ENCODE measurements around the gene TRPM5.

The TRPM5 gene

DNA sequence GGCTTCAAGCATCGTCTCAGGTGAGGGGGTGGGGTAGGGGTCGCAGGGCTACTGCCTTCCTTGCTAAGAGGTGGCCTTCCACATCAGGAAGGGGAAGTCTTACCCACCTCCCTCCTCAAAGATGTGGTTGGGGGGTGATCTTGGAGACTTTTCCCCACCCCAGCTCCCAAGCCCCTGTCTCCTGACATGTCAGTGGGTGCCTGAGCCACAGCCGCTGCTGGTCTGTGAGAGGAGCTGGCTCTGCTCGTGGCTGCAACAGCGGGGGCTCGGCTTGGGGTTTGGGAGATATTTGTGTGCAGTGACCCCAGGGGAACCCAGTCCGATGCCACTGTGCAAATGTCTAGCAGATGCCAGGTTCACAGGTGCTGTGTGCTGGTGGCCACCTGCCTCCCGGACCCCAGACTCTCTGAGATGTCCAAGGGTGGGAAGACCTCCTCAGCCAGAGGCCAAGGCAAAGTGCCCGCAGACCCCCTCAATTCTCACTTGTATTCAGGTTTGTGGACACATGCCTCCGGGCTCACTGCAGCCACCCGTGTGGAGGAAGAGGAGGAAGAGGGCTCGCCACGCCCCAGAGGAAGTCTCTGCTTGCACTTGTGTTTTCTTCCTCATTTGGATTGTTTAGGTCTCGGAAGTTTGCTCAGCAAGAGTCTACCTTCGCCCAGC lies 2.4 kb upstream of the TRPM5 start:
- Histone ChIP-seq H3K36me3 (no peaks in the 10 kb centered on the region; a peak in 1 of 22 replicates), H3K27me3 (peaks cover 0 to 37% (median 15%) of the 10 kb centered on the region in 11 experiments; a peak in 18 of 22 replicates), H4K20me1 (peaks cover 0 to 33% (median 3%) of the 10 kb centered on the region in 11 experiments; a peak in 9 of 22 replicates), H3K4me3 (peak overlapping the region; percentile 28 to 81 (median 70); a peak in 19 of 20 replicates), H3K9me3 (replicated peaks in 1 of 11) (no peaks in the 10 kb centered on the region), H3K9ac (peak overlapping the region; percentile 33 to 83 (median 76); a peak in 20 of 22 replicates), H3K27ac (peak overlapping the region in 10 of 11 experiments; percentile 28 to 78 (median 69); a peak in 21 of 22 replicates), H3K4me1 (peaks cover 32 to 47% (median 40%) of the 10 kb centered on the region in 10 experiments), H3K4me2 (peak overlapping the region; percentile 86 to 99 (median 97))
- no peak for TF ChIP-seq Cebpa-rat (IDR thresholded peaks at IDR 0.05)

- Histone ChIP-seq H3K27me3 (peaks cover 0 to 37% (median 15%) of the 10 kb centered on the region in 11 experiments; a peak in 18 of 22 replicates), H3K9ac (peak overlapping the region; percentile 59 to 83 (median 76); a peak in 20 of 22 replicates), H3K36me3 (no peaks in the 10 kb centered on the region; a peak in 1 of 22 replicates), H3K4me1 (peaks cover 34 to 48% (median 40%) of the 10 kb centered on the region in 10 experiments), H4K20me1 (peaks cover 0 to 27% (median 3%) of the 10 kb centered on the region in 11 experiments; a peak in 9 of 22 replicates), H3K27ac (peak overlapping the region in 6 of 11 experiments; percentile 37 to 78 (median 70); a peak in 10 of 22 replicates), H3K4me2 (peak overlapping the region; percentile 86 to 99 (median 97)), H3K4me3 (peak overlapping the region; percentile 60 to 81 (median 70)), H3K9me3 (replicated peaks in 1 of 11) (no peaks in the 10 kb centered on the region)
- no peak for TF ChIP-seq Cebpa-rat (IDR thresholded peaks at IDR 0.05)
These were observed 1.6 kb upstream of the TRPM5 start for GRCh38 chr11:2445746-2446551.

GRCh38 chr11:2444821-2445745 lies 769 bp upstream of the TRPM5 start, which contains the start of gene KCNQ1:
Gene KCNQ1 (plus strand): TSS chr11:2445008. CDS start chr11:2445099, 91 bp downstream.
- Histone ChIP-seq H3K9ac (peak within 1 kb of the TSS; percentile 59 to 83 (median 76); a peak in 21 of 22 replicates), H3K4me1 (peaks cover 38 to 49% (median 44%) of the 10 kb centered on the region in 10 experiments), H3K27ac (peak within 1 kb of the TSS; percentile 34 to 78 (median 59); a peak in 20 of 22 replicates), H3K4me2 (peak within 1 kb of the TSS; percentile 86 to 99 (median 97)), H3K27me3 (peaks cover 0 to 37% (median 15%) of the 10 kb centered on the region in 11 experiments; a peak in 18 of 22 replicates), H3K4me3 (peak within 1 kb of the TSS; percentile 60 to 81 (median 70)), H3K36me3 (no peaks in the 10 kb centered on the region), H3K9me3 (replicated peaks in 1 of 11) (no peaks in the 10 kb centered on the region), H4K20me1 (peaks cover 0 to 21% (median 2%) of the 10 kb centered on the region in 11 experiments; a peak in 9 of 22 replicates)
- TF ChIP-seq Cebpa-rat (IDR thresholded peaks at IDR 0.05), result no peak

DNA sequence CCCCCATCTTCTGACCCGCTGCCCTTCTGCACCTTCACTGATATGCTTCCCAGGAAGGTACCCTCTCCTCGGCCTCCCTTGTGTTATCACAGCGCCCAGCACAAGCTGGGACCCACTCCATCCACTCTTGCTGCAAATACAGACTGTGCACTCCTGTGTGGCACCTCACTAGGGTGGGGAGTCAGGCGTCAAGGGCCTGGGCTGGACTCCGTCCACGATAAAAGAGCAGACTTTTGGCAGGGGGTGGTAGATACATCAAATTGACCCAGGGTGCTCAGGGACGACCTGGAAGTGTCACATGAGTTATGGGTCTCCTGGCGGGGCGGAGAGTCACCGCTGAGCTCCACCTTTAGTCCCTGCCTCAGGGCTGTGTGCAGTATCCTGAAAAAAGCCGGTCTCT lies 908 bp downstream of the TRPM5 start:
- Histone ChIP-seq H3K27ac (no peak overlapping the region), H3K4me1 (peaks cover 35 to 41% (median 36%) of the 10 kb centered on the region in 10 experiments), H3K9ac (no peak overlapping the region), H3K9me3 (replicated peaks in 1 of 11) (no peaks in the 10 kb centered on the region), H3K4me3 (no peak overlapping the region), H3K27me3 (peaks cover 0 to 37% (median 15%) of the 10 kb centered on the region in 11 experiments; a peak in 18 of 22 replicates), H3K4me2 (no peak overlapping the region), H4K20me1 (peaks cover 0 to 8% (median 0%) of the 10 kb centered on the region in 11 experiments; a peak in 4 of 22 replicates), H3K36me3 (no peaks in the 10 kb centered on the region)
- no peak for TF ChIP-seq Cebpa-rat (IDR thresholded peaks at IDR 0.05)

GRCh38 chr11:2442589-2442988 lies 1.7 kb downstream of the TRPM5 start:
- H3K9ac ChIP-seq, result no peak overlapping the region
- no peak overlapping the region for H3K4me2 ChIP-seq
- H3K27me3 ChIP-seq, result peaks cover 0 to 37% (median 15%) of the 10 kb centered on the region in 11 experiments; a peak in 18 of 22 replicates

GRCh38 chr11:2441171-2441570 lies 3.1 kb downstream of the TRPM5 start:
- Histone ChIP-seq H4K20me1 (peaks cover 0 to 8% (median 0%) of the 10 kb centered on the region in 11 experiments; a peak in 3 of 22 replicates), H3K4me3 (no peak overlapping the region), H3K36me3 (no peaks in the 10 kb centered on the region), H3K4me1 (peaks cover 13 to 19% (median 14%) of the 10 kb centered on the region in 10 experiments), H3K4me2 (peak overlapping the region in 3 of 11 experiments; percentile 4 to 18 (median 12); a peak in 3 of 22 replicates), H3K27me3 (peaks cover 0 to 33% (median 14%) of the 10 kb centered on the region in 11 experiments; a peak in 18 of 22 replicates), H3K9me3 (replicated peaks in 1 of 11) (no peaks in the 10 kb centered on the region), H3K27ac (no peak overlapping the region), H3K9ac (no peak overlapping the region)
- TF ChIP-seq Cebpa-rat (IDR thresholded peaks at IDR 0.05), result no peak

More at GRCh38 chr11:2442589-2442988, 1.7 kb downstream of the TRPM5 start:
- Histone ChIP-seq H3K36me3 (no peaks in the 10 kb centered on the region), H4K20me1 (peaks cover 0 to 8% (median 0%) of the 10 kb centered on the region in 11 experiments; a peak in 3 of 22 replicates), H3K4me1 (peaks cover 27 to 33% (median 28%) of the 10 kb centered on the region in 10 experiments), H3K4me3 (no peak overlapping the region), H3K27ac (no peak overlapping the region), H3K9me3 (replicated peaks in 1 of 11) (no peaks in the 10 kb centered on the region)
- no peak for TF ChIP-seq Cebpa-rat (IDR thresholded peaks at IDR 0.05)

- TF ChIP-seq Cebpa-rat (IDR thresholded peaks at IDR 0.05), result no peak
- no peak overlapping the region for H3K27ac ChIP-seq
- H4K20me1 ChIP-seq, result peaks cover 0 to 8% (median 0%) of the 10 kb centered on the region in 11 experiments; a peak in 3 of 22 replicates
- H3K4me1 ChIP-seq, result peaks cover 7 to 14% (median 8%) of the 10 kb centered on the region in 10 experiments
- no peaks in the 10 kb centered on the region for H3K36me3 ChIP-seq
- H3K4me2 ChIP-seq, result peak overlapping the region in 3 of 11 experiments; percentile 4 to 18 (median 12); a peak in 4 of 22 replicates
- no peaks in the 10 kb centered on the region for H3K9me3 ChIP-seq (replicated peaks in 1 of 11)
- no peak overlapping the region for H3K9ac ChIP-seq
- H3K27me3 ChIP-seq, result peaks cover 0 to 28% (median 8%) of the 10 kb centered on the region in 11 experiments; a peak in 18 of 22 replicates
- H3K4me3 ChIP-seq, result no peak overlapping the region
These were observed 3.7 kb downstream of the TRPM5 start for GRCh38 chr11:2440646-2441045.

Measured in BLaER1 treated with 17β-estradiol and CSF1 and Interleukin-3, amounts not matched to agents 10 nM and 100 nM (cell line).